ENCODE measurements around the gene CFAP100.

CFAP100 gene

DNA sequence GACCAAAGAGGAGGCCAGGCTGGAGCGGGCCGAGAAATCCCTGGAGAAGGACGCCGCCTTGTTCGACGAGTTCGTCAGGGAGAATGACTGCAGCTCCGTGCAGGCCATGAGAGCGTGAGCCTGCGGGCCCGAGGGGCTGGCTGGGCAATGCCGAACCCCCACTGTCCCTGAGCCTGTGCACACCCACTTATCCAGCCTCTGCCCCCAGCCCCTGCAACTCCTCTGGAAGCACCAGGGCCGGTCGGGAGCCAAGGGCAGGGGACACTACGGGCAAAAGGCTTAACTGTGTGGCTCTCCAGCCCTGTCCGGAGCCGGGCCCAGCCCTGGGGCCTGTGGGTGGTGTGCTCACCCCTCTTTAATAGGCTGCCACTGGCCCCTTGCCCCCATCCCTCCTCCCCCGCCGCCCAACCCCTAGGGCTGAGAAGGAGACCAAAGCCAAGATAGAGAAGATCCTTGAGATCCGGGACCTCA is 24.0 kb downstream of the CFAP100 start:
- H3K9ac ChIP-seq (ENCODE audit: low read length): no peak overlapping the region
- no peak overlapping the region for H3K4me3 ChIP-seq (ENCODE audit: low read length)
- H2AFZ ChIP-seq (ENCODE audit: low read depth, low read length): no peak overlapping the region
- no peaks in the 10 kb centered on the region for H3K36me3 ChIP-seq (replicated peaks; ENCODE audit: low read depth, low read length)
- H3K4me1 ChIP-seq (ENCODE audit: low read length): no peaks in the 10 kb centered on the region
- no peak for TF ChIP-seq EZH2phosphoT487 (IDR thresholded peaks at IDR 0.05; ENCODE audit: low read depth)
- TF ChIP-seq, protein P1, sequence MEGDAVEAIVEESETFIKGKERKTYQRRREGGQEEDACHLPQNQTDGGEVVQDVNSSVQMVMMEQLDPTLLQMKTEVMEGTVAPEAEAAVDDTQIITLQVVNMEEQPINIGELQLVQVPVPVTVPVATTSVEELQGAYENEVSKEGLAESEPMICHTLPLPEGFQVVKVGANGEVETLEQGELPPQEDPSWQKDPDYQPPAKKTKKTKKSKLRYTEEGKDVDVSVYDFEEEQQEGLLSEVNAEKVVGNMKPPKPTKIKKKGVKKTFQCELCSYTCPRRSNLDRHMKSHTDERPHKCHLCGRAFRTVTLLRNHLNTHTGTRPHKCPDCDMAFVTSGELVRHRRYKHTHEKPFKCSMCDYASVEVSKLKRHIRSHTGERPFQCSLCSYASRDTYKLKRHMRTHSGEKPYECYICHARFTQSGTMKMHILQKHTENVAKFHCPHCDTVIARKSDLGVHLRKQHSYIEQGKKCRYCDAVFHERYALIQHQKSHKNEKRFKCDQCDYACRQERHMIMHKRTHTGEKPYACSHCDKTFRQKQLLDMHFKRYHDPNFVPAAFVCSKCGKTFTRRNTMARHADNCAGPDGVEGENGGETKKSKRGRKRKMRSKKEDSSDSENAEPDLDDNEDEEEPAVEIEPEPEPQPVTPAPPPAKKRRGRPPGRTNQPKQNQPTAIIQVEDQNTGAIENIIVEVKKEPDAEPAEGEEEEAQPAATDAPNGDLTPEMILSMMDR (IDR thresholded peaks at IDR 0.05; ENCODE audit: low read depth, low read length): no peak
- H3K4me2 ChIP-seq (ENCODE audit: low read length): no peak overlapping the region
- H3K79me2 ChIP-seq (ENCODE audit: low read length): no peaks in the 10 kb centered on the region
- H3K9me3 ChIP-seq (ENCODE audit: insufficient read depth, low read length): no peaks in the 10 kb centered on the region
- no peaks in the 10 kb centered on the region for H3K27me3 ChIP-seq (ENCODE audit: low read depth, low read length)
- no peak overlapping the region for H3K27ac ChIP-seq (ENCODE audit: low read length)
- no peaks in the 10 kb centered on the region for H4K20me1 ChIP-seq (ENCODE audit: insufficient read depth, low read length)

DNA sequence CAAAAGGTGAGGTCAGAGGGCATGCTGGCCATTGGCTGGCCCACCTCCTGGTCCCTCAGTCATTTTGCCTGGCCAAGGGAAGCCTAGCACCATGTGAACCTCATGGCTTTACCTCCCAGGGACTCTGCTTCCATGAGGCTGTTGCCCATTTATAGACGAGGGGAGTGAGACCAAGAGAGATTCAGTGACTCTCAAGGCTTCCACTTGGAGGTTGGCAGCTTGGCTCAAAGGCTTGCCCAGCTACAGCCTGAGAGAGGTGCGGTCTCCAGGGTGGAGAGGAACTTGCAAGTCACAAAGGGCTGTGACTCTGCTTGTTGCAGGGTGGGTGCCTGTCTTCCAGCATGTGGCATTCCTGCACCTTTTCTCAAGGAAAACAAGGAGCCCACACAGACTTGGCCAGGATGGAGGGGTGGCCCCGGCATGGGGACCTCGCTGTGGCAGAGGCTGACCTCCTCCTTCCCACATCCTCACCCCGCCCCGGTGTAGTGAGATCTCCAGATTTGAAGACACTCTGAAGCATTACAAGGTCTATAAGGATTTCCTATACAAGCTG is 24.5 kb downstream of the CFAP100 start:
- no peak overlapping the region for H3K27ac ChIP-seq (ENCODE audit: low read length)
- no peak overlapping the region for H2AFZ ChIP-seq (ENCODE audit: low read depth, low read length)
- no peaks in the 10 kb centered on the region for H3K79me2 ChIP-seq (ENCODE audit: low read length)
- H3K9ac ChIP-seq (ENCODE audit: low read length): no peak overlapping the region
- H3K9me3 ChIP-seq (ENCODE audit: insufficient read depth, low read length): no peaks in the 10 kb centered on the region
- no peaks in the 10 kb centered on the region for H3K4me1 ChIP-seq (ENCODE audit: low read length)
- no peak overlapping the region for H3K4me2 ChIP-seq (ENCODE audit: low read length)
- TF ChIP-seq, protein P1 (IDR thresholded peaks at IDR 0.05; ENCODE audit: low read depth, low read length): no peak
- TF ChIP-seq EZH2phosphoT487 (IDR thresholded peaks at IDR 0.05; ENCODE audit: low read depth): no peak
- no peaks in the 10 kb centered on the region for H3K27me3 ChIP-seq (ENCODE audit: low read depth, low read length)
- H3K4me3 ChIP-seq (ENCODE audit: low read length): no peak overlapping the region
- H3K36me3 ChIP-seq (replicated peaks; ENCODE audit: low read depth, low read length): no peaks in the 10 kb centered on the region
- no peaks in the 10 kb centered on the region for H4K20me1 ChIP-seq (ENCODE audit: insufficient read depth, low read length)

DNA sequence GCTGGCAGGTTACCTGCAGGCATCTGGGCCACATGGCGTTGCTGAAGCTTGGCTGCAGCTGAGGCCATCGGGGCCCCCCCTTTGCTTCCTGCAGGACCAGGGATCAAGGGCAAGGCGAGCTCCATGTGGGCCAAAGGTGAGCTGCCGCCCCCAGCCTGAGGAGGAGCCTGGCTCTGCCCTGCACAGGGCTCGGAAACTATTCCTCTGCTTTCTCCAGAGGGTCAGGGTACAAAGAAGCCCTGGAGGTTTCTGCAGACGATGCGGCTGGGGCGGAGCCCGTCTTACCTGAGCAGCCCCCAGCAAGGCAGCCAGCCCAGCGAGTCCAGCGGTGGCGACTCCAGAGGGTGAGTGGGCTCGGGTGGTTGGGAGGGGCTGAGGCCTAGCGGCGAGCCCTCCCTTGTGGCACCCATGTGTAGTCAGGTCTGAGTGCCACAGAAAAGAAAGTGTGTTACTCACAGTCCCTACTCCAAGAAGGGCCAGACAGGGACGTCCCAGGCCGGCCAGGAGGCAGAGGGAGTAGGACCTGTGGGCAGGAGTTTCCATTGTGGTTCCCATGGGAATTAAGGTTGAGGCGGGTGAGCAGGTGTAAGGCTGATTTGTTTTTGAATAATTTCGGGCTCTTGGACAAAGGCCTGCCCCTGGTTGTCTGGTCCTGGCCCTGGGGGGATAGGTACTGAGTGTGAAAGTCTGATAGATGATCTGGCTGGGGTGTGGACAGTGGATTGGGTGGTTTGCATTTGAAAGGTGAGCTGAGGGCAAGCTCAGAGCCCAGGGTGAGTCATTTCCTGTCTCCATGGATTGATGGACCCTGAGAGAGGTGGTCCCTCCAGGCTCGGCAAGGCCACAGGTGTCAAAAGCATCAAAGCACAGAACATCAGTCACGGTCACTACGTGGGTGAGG is 25.4 kb downstream of the CFAP100 start:
- Histone ChIP-seq H2AFZ (ENCODE audit: low read depth, low read length) (no peak overlapping the region), H3K4me3 (ENCODE audit: low read length) (no peak overlapping the region), H3K27ac (ENCODE audit: low read length) (no peak overlapping the region), H4K20me1 (ENCODE audit: insufficient read depth, low read length) (no peaks in the 10 kb centered on the region), H3K27me3 (ENCODE audit: low read depth, low read length) (no peaks in the 10 kb centered on the region), H3K36me3 (replicated peaks; ENCODE audit: low read depth, low read length) (no peaks in the 10 kb centered on the region), H3K9me3 (ENCODE audit: insufficient read depth, low read length) (no peaks in the 10 kb centered on the region), H3K9ac (ENCODE audit: low read length) (no peak overlapping the region), H3K4me2 (ENCODE audit: low read length) (no peak overlapping the region), H3K79me2 (ENCODE audit: low read length) (no peaks in the 10 kb centered on the region), H3K4me1 (ENCODE audit: low read length) (no peaks in the 10 kb centered on the region)
- no peak for TF ChIP-seq EZH2phosphoT487 (IDR thresholded peaks at IDR 0.05; ENCODE audit: low read depth)
- TF ChIP-seq, protein P1 (IDR thresholded peaks at IDR 0.05; ENCODE audit: low read depth, low read length): no peak

DNA sequence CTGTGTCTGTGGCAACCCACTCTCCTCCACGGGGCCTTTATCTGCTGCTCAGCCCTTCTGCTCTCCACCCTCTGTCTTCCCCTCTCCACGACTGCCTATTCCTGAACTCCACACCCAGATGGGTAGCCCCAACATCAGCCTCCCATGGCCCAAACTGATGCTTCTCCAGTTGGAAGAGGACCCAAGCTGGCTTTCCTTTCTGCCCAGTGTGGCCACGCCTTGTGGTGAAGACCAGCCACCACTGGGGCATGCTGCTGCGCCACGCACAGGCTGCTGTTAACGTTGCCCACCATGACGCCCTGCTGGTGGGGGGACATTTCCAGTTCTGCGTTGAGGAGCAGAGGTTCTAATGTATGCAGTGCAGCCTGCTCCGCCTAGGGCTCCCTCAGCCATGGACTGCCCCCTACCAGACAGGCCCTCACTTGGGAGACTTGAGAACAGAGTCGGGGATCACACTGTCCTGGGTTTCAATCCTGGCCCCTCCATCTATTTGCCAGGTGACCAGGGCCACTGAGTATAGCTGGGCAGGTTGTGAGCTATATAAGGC is 26.9 kb downstream of the CFAP100 start:
- no peaks in the 10 kb centered on the region; the same call in 1 of the 2 replicates for H3K9me3 ChIP-seq (ENCODE audit: insufficient read depth, low read length)
- H3K27me3 ChIP-seq (ENCODE audit: low read depth, low read length): no peaks in the 10 kb centered on the region
- no peaks in the 10 kb centered on the region for H4K20me1 ChIP-seq (ENCODE audit: insufficient read depth, low read length)
- no peaks in the 10 kb centered on the region for H3K79me2 ChIP-seq (ENCODE audit: low read length)
- no peak overlapping the region for H2AFZ ChIP-seq (ENCODE audit: low read depth, low read length)
- H3K4me3 ChIP-seq (ENCODE audit: low read length): no peak overlapping the region
- no peaks in the 10 kb centered on the region for H3K4me1 ChIP-seq (ENCODE audit: low read length)
- no peak overlapping the region for H3K4me2 ChIP-seq (ENCODE audit: low read length)
- H3K9ac ChIP-seq (ENCODE audit: low read length): no peak overlapping the region
- no peak for TF ChIP-seq EZH2phosphoT487 (IDR thresholded peaks at IDR 0.05; ENCODE audit: low read depth)
- TF ChIP-seq, protein P1 (IDR thresholded peaks at IDR 0.05; ENCODE audit: low read depth, low read length): no peak
- H3K36me3 ChIP-seq (replicated peaks; ENCODE audit: low read depth, low read length): no peaks in the 10 kb centered on the region
- H3K27ac ChIP-seq (ENCODE audit: low read length): no peak overlapping the region
